Neuronal stem cell (in vitro differentiated cells): ENCODE data around the gene OLA1.

Experiments
- DNase-seq: peaks from one replicate; pipeline ENCODE4 v3.0.0-alpha.2; 2013; ENCODE audit warnings: low spot score
- H2AFZ ChIP-seq: one replicate; pipeline ENCODE4 v1.6.1; 2013; ENCODE audit warnings: mild to moderate bottlenecking, low read length, inconsistent platforms
- H2AK5ac ChIP-seq: 2 replicates; pipeline ENCODE4 v1.6.1; 2013; ENCODE audit warnings: low read depth, mild to moderate bottlenecking, inconsistent platforms, low read length, moderate library complexity, mixed read lengths
- H2BK120ac ChIP-seq: 2 replicates; pipeline ENCODE4 v1.6.1; 2013; ENCODE audit warnings: low read depth, mild to moderate bottlenecking, inconsistent platforms, low read length, moderate library complexity, mixed read lengths
- H2BK12ac ChIP-seq: one replicate; pipeline ENCODE4 v1.6.1; 2013; ENCODE audit warnings: low read length, inconsistent platforms
- H2BK15ac ChIP-seq: 2 replicates; pipeline ENCODE4 v1.6.1; 2013; ENCODE audit warnings: mild to moderate bottlenecking, low read length, inconsistent platforms, mixed read lengths
- H2BK5ac ChIP-seq: one replicate; pipeline ENCODE4 v1.6.1; 2013; ENCODE audit warnings: inconsistent platforms, mild to moderate bottlenecking, low read length, moderate library complexity
- H3K14ac ChIP-seq: one replicate; pipeline ENCODE4 v1.6.1; 2013; ENCODE audit warnings: low read length, inconsistent platforms
- H3K18ac ChIP-seq: 2 replicates; pipeline ENCODE4 v1.6.1; 2013; ENCODE audit warnings: low read length, inconsistent platforms
- H3K23ac ChIP-seq: 2 replicates; pipeline ENCODE4 v1.6.1; 2013; ENCODE audit warnings: low read depth, mild to moderate bottlenecking, mixed read lengths, low read length, inconsistent platforms; ENCODE audit not compliant: poor library complexity
- H3K27ac ChIP-seq: replicated peaks from 3 replicates; pipeline ENCODE4 v1.5.1; 2013; ENCODE audit warnings: low read length, inconsistent platforms
- H3K27me3 ChIP-seq, 3 experiments: 2 replicates each; pipeline ENCODE4 v1.6.1; 2013; ENCODE audit warnings: low read length in 3 of 3, mild to moderate bottlenecking in 2 of 3, inconsistent platforms in 1 of 3, low read depth in 1 of 3, mixed read lengths in 1 of 3, moderate library complexity in 1 of 3; ENCODE audit not compliant: control insufficient read depth in 3 of 3, insufficient read depth in 3 of 3
- H3K36me3 ChIP-seq, 2 donors: replicated peaks in 1 of 2; 2 replicates each; pipeline ENCODE4 v1.6.1; 2013; ENCODE audit warnings: low read length in 2 of 2; ENCODE audit not compliant: control insufficient read depth in 2 of 2, insufficient read depth in 2 of 2
- H3K4ac ChIP-seq: 2 replicates; pipeline ENCODE4 v1.6.1; 2013; ENCODE audit warnings: inconsistent platforms, mild to moderate bottlenecking, low read length, moderate library complexity
- H3K4me1 ChIP-seq, 2 donors: 1 replicate in 1 of 2; 2 replicates in 1 of 2; pipeline ENCODE4 v1.6.1; 2013; ENCODE audit warnings: low read length in 2 of 2, low read depth in 1 of 2; ENCODE audit not compliant: control insufficient read depth in 2 of 2, insufficient read depth in 1 of 2
- H3K4me2 ChIP-seq: one replicate; pipeline ENCODE4 v1.6.1; 2013; ENCODE audit warnings: mild to moderate bottlenecking, low read length, inconsistent platforms; ENCODE audit not compliant: insufficient read depth, poor library complexity, severe bottlenecking
- H3K4me3 ChIP-seq, 2 donors: 2 replicates each; pipeline ENCODE4 v1.5.1; 2013; ENCODE audit warnings: low read length in 2 of 2, mild to moderate bottlenecking in 2 of 2, inconsistent platforms in 1 of 2, moderate library complexity in 1 of 2
- H3K79me1 ChIP-seq: one replicate; pipeline ENCODE4 v1.6.1; 2013; ENCODE audit warnings: low read depth, mild to moderate bottlenecking, inconsistent platforms, low read length, moderate library complexity
- H3K9ac ChIP-seq: one replicate; pipeline ENCODE4 v1.6.1; 2013; ENCODE audit warnings: mild to moderate bottlenecking, low read depth, low read length, inconsistent platforms; ENCODE audit not compliant: poor library complexity
- H3K9me3 ChIP-seq, 2 donors: replicated peaks in 1 of 2; 2 replicates each; pipeline versions ENCODE3 to v1.6.1; 2013; ENCODE audit warnings: low read length in 2 of 2, mild to moderate bottlenecking in 2 of 2, inconsistent platforms in 1 of 2, low read depth in 1 of 2, mixed read lengths in 1 of 2, moderate library complexity in 1 of 2; ENCODE audit not compliant: control insufficient read depth in 2 of 2, insufficient read depth in 1 of 2
- H4K8ac ChIP-seq: one replicate; pipeline ENCODE4 v1.6.1; 2013; ENCODE audit warnings: low read depth, mild to moderate bottlenecking, inconsistent platforms, low read length, moderate library complexity
- H4K91ac ChIP-seq: one replicate; pipeline ENCODE4 v1.6.1; 2013; ENCODE audit warnings: low read length, low read depth, mild to moderate bottlenecking, inconsistent platforms; ENCODE audit not compliant: poor library complexity
- WGBS, 2 donors: extraction: QIAGEN DNeasy Blood & Tissue Kit; methylation state at CpG; one replicate each; pipeline ENCODE4 v1.1.7; 2013; ENCODE audit warnings: missing lambda C conversion rate in 2 of 2, mixed read lengths in 1 of 2; ENCODE audit not compliant: insufficient read length in 2 of 2, insufficient replicate concordance in 1 of 2; ENCODE audit errors: extremely low coverage in 2 of 2; 5-methylcytosine and 5-hydroxymethylcytosine counted together

The OLA1 gene

DNA sequence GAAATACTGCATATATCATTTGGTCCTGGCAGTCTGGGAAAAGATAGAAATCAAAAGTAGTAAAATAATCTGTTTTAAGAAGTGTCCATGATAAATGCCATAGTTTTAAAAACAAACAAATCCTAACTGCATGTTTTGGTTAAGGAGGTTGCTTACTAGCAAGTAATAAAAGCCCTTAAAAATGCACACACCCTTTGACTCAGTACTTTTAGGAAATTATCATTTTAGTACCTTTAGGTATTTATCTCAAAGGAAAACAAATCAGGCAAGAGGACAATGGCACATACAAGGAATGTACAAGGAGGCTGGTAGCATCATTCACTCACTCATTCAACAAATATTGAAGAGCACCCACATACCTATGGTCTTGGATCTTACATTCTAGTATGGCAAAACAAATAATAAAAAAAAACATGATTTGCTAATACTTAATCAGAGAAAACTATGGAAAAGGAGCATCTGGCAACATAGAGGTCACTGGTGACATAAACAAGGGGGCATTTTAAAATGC lies 67.6 kb downstream of the OLA1 start:
- H3K9ac ChIP-seq, result no peak overlapping the region
- H2BK5ac ChIP-seq, result no peak overlapping the region
- no peak overlapping the region for H4K91ac ChIP-seq
- H4K8ac ChIP-seq, result no peak overlapping the region
- H3K4me3 ChIP-seq, result no peak overlapping the region
- no peak overlapping the region for H2BK15ac ChIP-seq
- H2BK120ac ChIP-seq, result no peak overlapping the region
- peaks cover 7 to 17% of the 10 kb centered on the region in 2 donors for H3K4me1 ChIP-seq
- H3K18ac ChIP-seq, result no peak overlapping the region
- H2BK12ac ChIP-seq, result no peak overlapping the region
- no peak overlapping the region for H3K4me2 ChIP-seq
- no peaks in the 10 kb centered on the region for H3K27me3 ChIP-seq
- peaks cover 0 to 15% of the 10 kb centered on the region in 2 donors for H3K36me3 ChIP-seq
- H3K9me3 ChIP-seq, result peaks cover 0 to 7% of the 10 kb centered on the region in 2 donors
- no peak overlapping the region for H2AK5ac ChIP-seq
- H3K79me1 ChIP-seq, result no peaks in the 10 kb centered on the region
- no peak for DNase-seq
- H3K14ac ChIP-seq, result no peak overlapping the region
- no peak overlapping the region for H3K4ac ChIP-seq
- H3K27ac ChIP-seq, result no peak overlapping the region
- H2AFZ ChIP-seq, result no peak overlapping the region
- no peak overlapping the region for H3K23ac ChIP-seq

DNA sequence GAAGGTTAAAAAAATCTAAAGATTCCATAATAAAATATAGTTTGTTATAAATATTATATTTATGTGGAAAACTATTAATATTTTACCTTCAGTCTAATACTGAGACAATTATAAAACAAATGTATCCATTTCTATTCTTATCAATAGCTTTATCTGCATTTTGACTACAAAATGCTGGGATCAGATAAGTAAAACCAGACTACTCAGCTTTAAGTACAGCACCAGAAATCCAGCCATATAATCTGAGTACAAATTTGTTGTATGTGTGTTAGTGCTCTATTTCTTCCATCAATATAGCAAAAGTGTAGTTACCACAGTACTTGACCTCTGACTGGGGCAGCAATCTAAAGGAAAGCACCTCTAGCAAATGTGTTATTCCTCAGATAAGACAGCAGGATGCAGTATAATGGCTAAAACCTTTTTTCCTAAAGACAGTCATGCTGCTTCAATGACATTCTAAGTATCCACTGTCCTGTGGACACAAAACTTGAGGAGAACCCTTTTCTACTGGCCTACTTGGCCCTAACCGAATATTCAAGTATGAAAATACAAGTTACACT lies 68.1 kb downstream of the OLA1 start:
- Histone ChIP-seq H3K4ac (no peak overlapping the region), H2AFZ (no peak overlapping the region), H3K27ac (no peak overlapping the region), H3K4me2 (no peak overlapping the region), H3K27me3 (no peaks in the 10 kb centered on the region), H2BK120ac (no peak overlapping the region), H2AK5ac (no peak overlapping the region), H4K8ac (no peak overlapping the region), H2BK5ac (no peak overlapping the region), H3K79me1 (no peaks in the 10 kb centered on the region), H3K36me3 (peaks cover 0 to 15% of the 10 kb centered on the region in 2 donors), H3K9ac (no peak overlapping the region), H3K18ac (no peak overlapping the region), H2BK12ac (no peak overlapping the region), H3K23ac (no peak overlapping the region), H4K91ac (no peak overlapping the region), H3K4me3 (no peak overlapping the region), H2BK15ac (no peak overlapping the region), H3K4me1 (peaks cover 7 to 17% of the 10 kb centered on the region in 2 donors), H3K14ac (no peak overlapping the region), H3K9me3 (peaks cover 0 to 12% of the 10 kb centered on the region in 2 donors)
- DNase-seq, result no peak
- WGBS, 2 donors, result no CpG with 5 or more reads among the region's 1 CpG

DNA sequence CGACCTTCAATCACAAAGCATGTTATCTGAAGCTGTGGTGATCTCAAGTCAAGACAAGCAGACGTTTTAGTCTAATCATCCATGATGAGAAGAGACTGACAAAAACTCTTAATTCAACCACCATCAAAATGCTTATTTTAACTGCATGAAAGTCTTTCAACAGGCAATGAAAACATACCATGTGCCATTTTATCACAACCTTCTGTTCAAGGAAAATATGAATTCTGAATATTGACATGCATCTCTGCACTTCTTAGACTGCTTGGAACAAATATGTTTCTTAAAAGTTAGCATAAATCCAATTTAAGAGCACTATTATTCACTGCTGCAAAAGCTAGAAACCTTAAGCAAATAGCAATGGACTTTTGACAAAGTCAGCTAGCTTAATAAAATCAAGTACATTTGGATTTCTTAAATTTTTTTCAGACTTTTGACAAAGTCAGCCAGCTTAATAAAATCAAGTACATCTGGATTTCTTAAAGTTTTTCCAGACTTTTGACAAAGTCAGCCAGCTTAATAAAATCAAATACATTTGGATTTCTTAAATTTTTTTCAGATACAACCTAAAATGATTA lies 70.9 kb downstream of the OLA1 start:
- H3K27ac ChIP-seq, result peak overlapping the region; percentile 11
- no peak overlapping the region for H4K91ac ChIP-seq
- H3K4me3 ChIP-seq, result no peak overlapping the region

DNA sequence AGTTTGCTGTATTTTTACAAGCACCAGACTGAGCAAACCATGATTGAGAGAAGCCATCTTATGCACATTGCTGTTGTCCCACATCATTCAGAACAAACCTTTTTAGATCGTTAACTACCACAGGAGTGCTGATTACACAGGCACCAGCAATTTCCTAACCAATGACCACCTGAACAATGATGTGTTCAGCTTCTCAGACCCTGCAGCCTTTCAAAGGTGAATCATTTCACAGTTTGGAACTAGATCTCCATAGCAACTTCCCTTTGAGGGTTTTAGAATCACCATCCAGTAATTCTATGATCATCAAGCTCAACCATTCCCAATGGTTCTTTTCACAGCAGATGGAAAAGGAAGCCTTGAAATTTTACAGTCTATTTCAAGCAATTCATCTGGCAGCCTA lies 71.4 kb downstream of the OLA1 start:
- H3K36me3 ChIP-seq, result peaks cover 2 to 14% of the 10 kb centered on the region in 2 donors
- peaks cover 4 to 41% of the 10 kb centered on the region in 2 donors for H3K9me3 ChIP-seq
- H3K23ac ChIP-seq, result no peak overlapping the region
- peak; percentile 23 for DNase-seq
- H2AFZ ChIP-seq, result no peak overlapping the region
- H3K4me1 ChIP-seq, result peaks cover 7 to 17% of the 10 kb centered on the region in 2 donors
- H3K4me3 ChIP-seq, result no peak overlapping the region
- H3K9ac ChIP-seq, result no peak overlapping the region
- H2BK12ac ChIP-seq, result no peak overlapping the region
- H3K18ac ChIP-seq, result no peak overlapping the region
- H4K8ac ChIP-seq, result no peak overlapping the region
- H3K27ac ChIP-seq, result peak overlapping the region; percentile 11
- no peak overlapping the region for H2BK15ac ChIP-seq
- H2AK5ac ChIP-seq, result no peak overlapping the region
- no peak overlapping the region for H3K14ac ChIP-seq
- no peak overlapping the region for H3K4me2 ChIP-seq
- no peak overlapping the region for H3K4ac ChIP-seq
- no peak overlapping the region for H2BK5ac ChIP-seq
- WGBS, 2 donors, result no CpG with 5 or more reads among the region's 1 CpG
- H3K27me3 ChIP-seq, result no peaks in the 10 kb centered on the region
- H4K91ac ChIP-seq, result no peak overlapping the region
- H3K79me1 ChIP-seq, result peaks cover 6% of the 10 kb centered on the region
- H2BK120ac ChIP-seq, result no peak overlapping the region

More for the DNA sequence above, 70.9 kb downstream of the OLA1 start:
- Histone ChIP-seq H2BK5ac (no peak overlapping the region), H3K23ac (no peak overlapping the region), H2AFZ (no peak overlapping the region), H3K27me3 (no peaks in the 10 kb centered on the region), H3K4ac (no peak overlapping the region), H3K79me1 (peaks cover 1% of the 10 kb centered on the region), H4K8ac (no peak overlapping the region), H2AK5ac (no peak overlapping the region), H3K14ac (no peak overlapping the region), H3K4me2 (no peak overlapping the region), H2BK12ac (no peak overlapping the region), H3K9ac (no peak overlapping the region), H3K9me3 (peaks cover 3 to 37% of the 10 kb centered on the region in 2 donors), H2BK120ac (no peak overlapping the region), H3K18ac (no peak overlapping the region), H3K36me3 (peaks cover 0 to 12% of the 10 kb centered on the region in 2 donors), H3K4me1 (peaks cover 7 to 17% of the 10 kb centered on the region in 2 donors), H2BK15ac (no peak overlapping the region)
- DNase-seq, result no peak
- WGBS, 2 donors, result no CpG with 5 or more reads among the region's 2 CpGs
